Spleen (tissue), 7 donors: ENCODE measurements around the gene RAB11FIP4.

Experiments used
- POLR2A ChIP-seq, 3 donors: fragments of 450-650 bp; IDR thresholded peaks; one replicate each; pipeline ENCODE4 v1.5.1; 2017; ENCODE audit warnings: antibody characterized with exemption in 3 of 3, mild to moderate bottlenecking in 1 of 3
- TF ChIP-seq, protein P1 (sequence below), 11 experiments: fragments of 200-600 bp in 7 of 11; fragments of 450-650 bp in 4 of 11; sonication (generic) in 4 of 11; IDR thresholded peaks in 8 of 11; conservative IDR thresholded peaks in 3 of 11; 1 replicate in 7 of 11; 2 replicates in 4 of 11; pipeline versions ENCODE4 v1.4.0 to v1.8.0; 2016 to 2021; ENCODE audit warnings: antibody characterized with exemption in 11 of 11, inconsistent platforms in 4 of 11, mild to moderate bottlenecking in 1 of 11
- donor health status: DM: no; HTN: no; CAD: no; lungs with moderate emphysema.
- donor health status: DM: no; HTN: no; CAD: no.
- donor health status: DM: no; HTN: no; CAD: no.

DNA sequence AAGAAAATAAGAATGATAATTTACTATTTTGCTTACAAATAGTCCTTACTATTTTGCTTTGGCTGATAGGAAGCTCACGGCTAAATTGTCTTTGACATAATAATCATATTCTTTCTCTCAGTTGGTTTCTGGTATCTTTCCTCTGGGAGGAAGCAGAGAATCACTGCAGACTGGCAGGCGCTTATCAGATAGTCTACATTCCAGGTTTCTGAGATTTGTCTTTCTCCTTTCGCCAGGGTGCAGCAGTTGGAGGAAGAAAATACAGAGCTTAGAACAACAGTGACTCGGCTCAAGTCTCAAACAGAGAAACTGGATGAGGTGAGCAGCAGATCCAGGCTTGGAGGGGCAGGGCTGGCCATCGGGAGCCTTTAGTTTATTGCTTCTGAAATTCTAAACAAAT lies 136.1 kb downstream of the RAB11FIP4 start:
- TF ChIP-seq, protein P1, sequence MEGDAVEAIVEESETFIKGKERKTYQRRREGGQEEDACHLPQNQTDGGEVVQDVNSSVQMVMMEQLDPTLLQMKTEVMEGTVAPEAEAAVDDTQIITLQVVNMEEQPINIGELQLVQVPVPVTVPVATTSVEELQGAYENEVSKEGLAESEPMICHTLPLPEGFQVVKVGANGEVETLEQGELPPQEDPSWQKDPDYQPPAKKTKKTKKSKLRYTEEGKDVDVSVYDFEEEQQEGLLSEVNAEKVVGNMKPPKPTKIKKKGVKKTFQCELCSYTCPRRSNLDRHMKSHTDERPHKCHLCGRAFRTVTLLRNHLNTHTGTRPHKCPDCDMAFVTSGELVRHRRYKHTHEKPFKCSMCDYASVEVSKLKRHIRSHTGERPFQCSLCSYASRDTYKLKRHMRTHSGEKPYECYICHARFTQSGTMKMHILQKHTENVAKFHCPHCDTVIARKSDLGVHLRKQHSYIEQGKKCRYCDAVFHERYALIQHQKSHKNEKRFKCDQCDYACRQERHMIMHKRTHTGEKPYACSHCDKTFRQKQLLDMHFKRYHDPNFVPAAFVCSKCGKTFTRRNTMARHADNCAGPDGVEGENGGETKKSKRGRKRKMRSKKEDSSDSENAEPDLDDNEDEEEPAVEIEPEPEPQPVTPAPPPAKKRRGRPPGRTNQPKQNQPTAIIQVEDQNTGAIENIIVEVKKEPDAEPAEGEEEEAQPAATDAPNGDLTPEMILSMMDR (IDR thresholded peaks at IDR 0.05 in 8 of 11, conservative IDR thresholded peaks at IDR 0.05 in 3 of 11) = no peak
- TF ChIP-seq POLR2A (IDR thresholded peaks at IDR 0.05) = no peak
